Testis (tissue), 3 donors: ENCODE measurements around the gene SPPL2B. TPM values are rescaled to one million over a fixed set of nuclear protein-coding genes. Genes with fewer than 3 reads are reported as not detected.

ENCODE experiments used
- DNase-seq: peaks from one replicate; pipeline ENCODE4 v3.0.0-alpha.2; 2019
- H3K27ac ChIP-seq, 2 donors: fragments of 200-600 bp; sonication (generic); one replicate each; pipeline ENCODE4 v1.5.1; 2019
- H3K27me3 ChIP-seq: fragments of 200-600 bp; sonication (generic); one replicate; pipeline ENCODE4 v1.5.1; 2019
- H3K36me3 ChIP-seq: fragments of 200-600 bp; sonication (generic); one replicate; pipeline ENCODE4 v1.5.1; 2017; ENCODE audit warnings: low read depth; ENCODE audit errors: missing control alignments
- H3K4me1 ChIP-seq: fragments of 200-600 bp; sonication (generic); one replicate; pipeline ENCODE4 v1.5.1; 2019
- H3K4me3 ChIP-seq, 2 donors: fragments of 200-600 bp; sonication (generic); one replicate each; pipeline ENCODE4 v1.5.1; 2017 to 2019
- H3K9me3 ChIP-seq: fragments of 200-600 bp; sonication (generic); one replicate; pipeline ENCODE4 v1.5.1; 2017
- CTCF ChIP-seq, 3 experiments: fragments of 450-650 bp in 2 of 3; fragments of 200-600 bp in 1 of 3; sonication (generic) in 1 of 3; IDR thresholded peaks; one replicate each; pipeline ENCODE4 v1.5.1; 2016 to 2019; ENCODE audit warnings: antibody characterized with exemption in 3 of 3, mild to moderate bottlenecking in 2 of 3, moderate library complexity in 1 of 3
- POLR2A ChIP-seq: fragments of 450-650 bp; IDR thresholded peaks from one replicate; pipeline ENCODE4 v1.6.1; 2017; ENCODE audit warnings: antibody characterized with exemption, mild to moderate bottlenecking, moderate library complexity
- WGBS, 2 donors: methylation state at CpG; one replicate each; pipeline ENCODE4 v1.1.5; 2018; 5-methylcytosine and 5-hydroxymethylcytosine counted together
- intact Hi-C: fragments of 100-400 bp; cut with DNase I; formaldehyde crosslinking; loops from one replicate; pipeline ENCODE4 v1.15.1; 2023; ENCODE audit warnings: low total_unique reads
- polyA plus RNA-seq: library from polyadenylated mRNA; stranded (reverse); fragments of 350-450 nt; fragmentation: Illumina TruSeq; extraction: RNeasy Lipid Tissue Mini Kit (QIAGEN cat#74804); gene quantifications from one replicate; pipeline ENCODE4 v1.2.3, GENCODE V29; 2014; ENCODE audit warnings: low read depth, low replicate concordance; ENCODE audit not compliant: insufficient read depth
- total RNA-seq, 2 donors: library from RNA; depleted of rRNA; stranded (reverse); fragments of >200 nt; gene quantifications; one replicate each; pipeline ENCODE4 v1.2.3, GENCODE V29; 2016

Gene SPPL2B
- total and polyA plus RNA-seq, 3 donors from 2014 or later, result 132 to 215 (median 158) TPM

DNA sequence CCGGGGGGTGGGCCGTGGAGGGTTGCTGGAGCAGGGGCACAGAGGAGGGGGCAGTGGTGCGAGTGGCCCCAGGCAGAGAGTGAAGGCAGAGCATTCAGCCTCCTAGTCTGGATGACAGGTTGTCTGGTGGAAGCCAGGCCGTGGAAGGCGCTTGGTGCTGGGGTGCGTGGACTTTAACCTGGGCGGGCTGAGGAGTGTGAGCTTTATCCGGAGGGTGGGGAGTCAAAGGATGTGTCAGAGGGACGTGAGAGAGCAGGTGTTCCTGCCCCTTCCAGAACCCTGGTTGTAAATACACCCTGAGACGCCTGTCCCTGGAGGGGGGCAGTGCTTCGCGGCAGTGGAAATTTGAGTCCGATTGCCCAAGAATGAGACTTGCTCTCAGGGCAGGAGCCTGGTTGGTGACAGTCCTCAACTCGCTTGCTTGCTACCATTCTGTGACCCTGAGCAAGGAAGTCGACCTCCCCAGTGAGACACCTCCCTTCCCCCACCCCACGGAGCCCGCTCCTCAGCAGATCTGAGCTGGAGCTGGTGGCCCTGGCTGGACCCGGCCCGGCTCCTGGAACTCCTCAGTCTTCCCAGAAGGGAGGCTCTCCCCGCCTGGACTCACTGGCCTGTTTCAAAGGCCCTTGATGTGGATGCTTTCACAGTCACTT, 2.3 kb downstream of the SPPL2B start:
- DNase-seq, result no peak
- H3K27me3 ChIP-seq, result no peaks in the 10 kb centered on the region
- TF ChIP-seq CTCF (IDR thresholded peaks at IDR 0.05) (no peak), POLR2A (no peak)
- H3K36me3 ChIP-seq, result no peaks in the 10 kb centered on the region
- no peak overlapping the region for H3K27ac ChIP-seq
- intact Hi-C loops, result no loop called here
- H3K9me3 ChIP-seq, result no peaks in the 10 kb centered on the region
- peaks cover 13% of the 10 kb centered on the region for H3K4me1 ChIP-seq
- 79 to 80% methylated on average over 15 to 20 of the region's 20 CpGs for WGBS, 2 donors
- H3K4me3 ChIP-seq, result no peak overlapping the region

GRCh38 chr19:2331601-2332246, 3.2 kb downstream of the SPPL2B start:
- intact Hi-C loops, result no loop called here
- DNase-seq, result no peak
- H3K4me1 ChIP-seq, result peaks cover 13% of the 10 kb centered on the region
- 90 to 95% methylated on average over 4 to 12 of the region's 12 CpGs for WGBS, 2 donors
- H3K4me3 ChIP-seq, result no peak overlapping the region
- no peaks in the 10 kb centered on the region for H3K9me3 ChIP-seq
- no peaks in the 10 kb centered on the region for H3K27me3 ChIP-seq
- H3K36me3 ChIP-seq, result no peaks in the 10 kb centered on the region
- TF ChIP-seq POLR2A, result no peak
- H3K27ac ChIP-seq, result no peak overlapping the region

GRCh38 chr19:2332341-2333026, 4.0 kb downstream of the SPPL2B start:
- intact Hi-C loops, result no loop called here
- Histone ChIP-seq H3K4me3 (no peak overlapping the region), H3K27me3 (no peaks in the 10 kb centered on the region), H3K27ac (no peak overlapping the region), H3K4me1 (peaks cover 10% of the 10 kb centered on the region), H3K36me3 (no peaks in the 10 kb centered on the region), H3K9me3 (no peaks in the 10 kb centered on the region)
- 80 to 82% methylated on average over 12 to 17 of the region's 17 CpGs for WGBS, 2 donors
- no peak for TF ChIP-seq CTCF (IDR thresholded peaks at IDR 0.05)
- TF ChIP-seq POLR2A, result no peak
- DNase-seq, result no peak

- no peak for DNase-seq
- peaks cover 7% of the 10 kb centered on the region for H3K4me1 ChIP-seq
- no peak overlapping the region for H3K4me3 ChIP-seq
- WGBS, 2 donors, result 81 to 90% methylated on average over 19 to 27 of the region's 27 CpGs
- TF ChIP-seq CTCF (IDR thresholded peaks at IDR 0.05) (no peak), POLR2A (no peak)
- intact Hi-C loops, result no loop called here
- H3K9me3 ChIP-seq, result no peaks in the 10 kb centered on the region
- no peaks in the 10 kb centered on the region for H3K36me3 ChIP-seq
- no peak overlapping the region for H3K27ac ChIP-seq
- no peaks in the 10 kb centered on the region for H3K27me3 ChIP-seq
These were observed 4.7 kb downstream of the SPPL2B start for GRCh38 chr19:2333027-2333806.

DNA sequence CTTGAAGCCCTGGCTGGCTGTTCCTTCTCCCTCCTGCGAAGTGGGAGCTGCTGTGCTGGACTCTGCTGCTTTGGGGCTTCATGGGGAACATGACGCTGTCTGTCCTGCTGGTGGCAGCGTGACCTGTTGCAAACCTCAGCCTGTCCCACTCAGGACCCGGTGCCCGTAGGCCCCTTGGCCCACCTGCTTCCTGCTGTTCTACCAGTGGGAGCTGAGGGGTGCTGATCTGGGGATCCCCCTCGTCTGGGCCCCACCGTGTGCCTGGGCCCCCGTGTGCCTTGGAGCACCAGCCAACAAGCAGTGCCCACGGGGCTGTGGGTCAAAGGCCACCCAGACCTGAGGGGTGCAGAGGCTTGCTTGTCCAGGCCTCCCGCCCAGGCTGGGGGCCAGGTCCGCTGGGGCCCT, 5.3 kb downstream of the SPPL2B start:
- intact Hi-C loops, result no loop called here
- TF ChIP-seq POLR2A (no peak), CTCF (IDR thresholded peaks at IDR 0.05) (no peak)
- peaks cover 7% of the 10 kb centered on the region for H3K4me1 ChIP-seq
- no peak overlapping the region for H3K27ac ChIP-seq
- H3K9me3 ChIP-seq, result no peaks in the 10 kb centered on the region
- no peaks in the 10 kb centered on the region for H3K36me3 ChIP-seq
- WGBS, 2 donors, result 81 to 100% methylated on average over 1 to 11 of the region's 11 CpGs
- H3K27me3 ChIP-seq, result no peaks in the 10 kb centered on the region
- DNase-seq, result no peak
- no peak overlapping the region for H3K4me3 ChIP-seq
